HepG2 (cell line): ENCODE measurements around the gene AP3D1. TPM values are rescaled to one million over a fixed set of nuclear protein-coding genes. Genes with fewer than 3 reads are reported as not detected.
A peak's percentile ranks its signal among the peaks of the same experiment; 100 is the strongest.

Source experiments
- CCAR2 ChIP-seq: fragments of 200-400 bp; formaldehyde crosslinking; optimal IDR thresholded peaks from 2 replicates; pipeline ENCODE3; 2018; ENCODE audit warnings: low read depth, mild to moderate bottlenecking, low read length, moderate library complexity
- CERS6 ChIP-seq: sonication (generic); formaldehyde crosslinking; IDR thresholded peaks from 2 replicates; pipeline ENCODE4 v1.5.0; 2020; ENCODE audit warnings: missing genetic modification reagents
- FOXP4 ChIP-seq: sonication (generic); formaldehyde crosslinking; IDR thresholded peaks from 2 replicates; pipeline ENCODE4 v1.4.0; 2020; ENCODE audit warnings: missing genetic modification reagents
- KLF12 ChIP-seq: sonication (generic); formaldehyde crosslinking; IDR thresholded peaks from 2 replicates; pipeline ENCODE4 v1.4.0; 2020; ENCODE audit warnings: missing genetic modification reagents, borderline replicate concordance
- NFKB2 ChIP-seq: sonication (generic); formaldehyde crosslinking; IDR thresholded peaks from 2 replicates; pipeline ENCODE4 v1.4.0; 2020; ENCODE audit warnings: missing genetic modification reagents, borderline replicate concordance
- POLR2G ChIP-seq: fragments of 200-400 bp; formaldehyde crosslinking; IDR thresholded peaks from 2 replicates; pipeline ENCODE4 v1.6.1; 2018; ENCODE audit warnings: mild to moderate bottlenecking, low read depth, low read length, moderate library complexity
- RARG ChIP-seq: sonication (generic); formaldehyde crosslinking; IDR thresholded peaks from 2 replicates; pipeline ENCODE4 v1.4.0; 2020; ENCODE audit warnings: low read depth, mild to moderate bottlenecking, missing genetic modification reagents
- RBFOX2 ChIP-seq: fragments of 200-400 bp; formaldehyde crosslinking; IDR thresholded peaks from 2 replicates; pipeline ENCODE4 v1.6.1; 2017; ENCODE audit warnings: low read depth, mild to moderate bottlenecking, low read length
- SRF ChIP-seq: IDR thresholded peaks from 2 replicates; pipeline ENCODE4 v1.6.1; 2011; ENCODE audit warnings: mild to moderate bottlenecking, low read depth, low read length, moderate library complexity
- THAP9 ChIP-seq: sonication (generic); formaldehyde crosslinking; IDR thresholded peaks from 2 replicates; pipeline ENCODE4; 2020; ENCODE audit warnings: missing genetic modification reagents, mild to moderate bottlenecking, borderline replicate concordance
- ZNF296 ChIP-seq: sonication (generic); formaldehyde crosslinking; conservative IDR thresholded peaks from 2 replicates; pipeline ENCODE4 v1.5.0; 2020; ENCODE audit warnings: mild to moderate bottlenecking, missing genetic modification reagents
- ZNF407 ChIP-seq: sonication (generic); formaldehyde crosslinking; IDR thresholded peaks from one replicate; pipeline ENCODE4 v1.5.1; 2020; ENCODE audit warnings: mild to moderate bottlenecking, missing genetic modification reagents; ENCODE audit errors: not compliant biosample characterization
- ZNF7 ChIP-seq: IDR thresholded peaks from 2 replicates; pipeline ENCODE4 v1.6.1; 2016; ENCODE audit warnings: missing biosample characterization, missing genetic modification reagents
- polyA plus RNA-seq, 8 experiments: library from polyadenylated mRNA; depleted of rRNA in 3 of 8; stranded (reverse) in 7 of 8; unstranded in 1 of 8; fragments of >200 nt; fragmentation: Illumina TruSeq in 4 of 8; extraction: Trizol in 4 of 8; gene quantifications; 2 replicates each; pipeline versions ENCODE4 v1.2.1 to v1.2.3, GENCODE V29; 2011 to 2016; ENCODE audit warnings: low read depth in 4 of 8, missing spikeins in 1 of 8, mixed read lengths in 1 of 8; ENCODE audit not compliant: insufficient read depth in 1 of 8
- total RNA-seq, 5 experiments: library from RNA; depleted of rRNA; stranded (reverse); fragments of >200 nt; fragmentation: Illumina TruSeq; extraction: Trizol; gene quantifications; 2 replicates each; pipeline ENCODE4 v1.2.3, GENCODE V29; 2016; ENCODE audit warnings: low read depth in 1 of 5

Gene AP3D1
- total and polyA plus RNA-seq, 2 of the 13 experiments (the other 11 are each of a cell fraction or from before 2014, with no cell fraction given), result 68.0 to 82.6 TPM

- TF ChIP-seq CERS6 (CRISPR knock-in tag), result no peak
- TF ChIP-seq NFKB2 (CRISPR knock-in tag), result peak; percentile 54; the same call in 1 of the 2 replicates
- TF ChIP-seq ZNF7 (CRISPR knock-in tag), result no peak
- peak; percentile 51; the same call in 1 of the 2 replicates for TF ChIP-seq RBFOX2
- TF ChIP-seq THAP9, result 0 out of 2 replicates have a peak, but pooled peaks have one; percentile 31
- no peak for TF ChIP-seq KLF12
- no peak for TF ChIP-seq RARG (CRISPR knock-in tag)
- 0 out of 2 replicates have a peak, but pooled peaks have one; percentile 23 for TF ChIP-seq ZNF296 (CRISPR knock-in tag)
- TF ChIP-seq CCAR2, result no peak
- TF ChIP-seq POLR2G, result peak; percentile 58; the same call in 1 of the 2 replicates
- TF ChIP-seq FOXP4 (CRISPR knock-in tag), result no peak
- TF ChIP-seq ZNF407 (CRISPR knock-in tag), result no peak
- no peak for TF ChIP-seq SRF
Measured at GRCh38 chr19:2055931-2056836, 95.2 kb downstream of the AP3D1 start (continued).
